ENCODE results near the gene CACNG1. TPM values are rescaled to one million over a fixed set of nuclear protein-coding genes. Genes with fewer than 3 reads are reported as not detected.

CACNG1 gene
- total RNA-seq, 4 donors from 2014 or later: not detected

Other genes with a start within 250 kb of the CACNG1 start
- gene CACNG5, start 209.4 kb upstream of the CACNG1 start, total RNA-seq: under 1 TPM in 1 of 4 donors, not detected in 3; 0.32 TPM
- gene CACNG4, start 79.8 kb upstream of the CACNG1 start, total RNA-seq: 1 to 10 TPM in 1 of 4 donors, under 1 TPM in 1, not detected in 2; 0.27 to 1.9 TPM
- 100 to 1,000 TPM in 1 of 4 donors, 10 to 100 TPM in 3; 31.8 to 126 (median 56.0) TPM for gene HELZ, start 200.6 kb downstream of the CACNG1 start, total RNA-seq